Endothelial cell of umbilical vein (primary cell): ENCODE data around the gene ARL8B. TPM values are rescaled to one million over a fixed set of nuclear protein-coding genes. Genes with fewer than 3 reads are reported as not detected.

Experiments
- BruUV-seq: library from RNA; stranded (reverse); fragments of 400-500 nt; replicated peaks from 2 replicates; lab custom pipeline; 2021; lab: Mats Ljungman, UMichigan
- CTCF ChIA-PET: fragments of 300-600, 350-600 bp; sonication (Branson Sonifier 250); formaldehyde crosslinking; loops from one replicate; lab custom pipeline; 2021; ENCODE audit warnings: antibody characterized with exemption, inconsistent platforms; lab: Charles Lee
- POLR2A ChIA-PET: fragments of 300-600, 350-600 bp; sonication (Branson Sonifier 250); formaldehyde crosslinking; loops from one replicate; lab custom pipeline; 2021; ENCODE audit warnings: antibody characterized with exemption, inconsistent platforms; lab: Charles Lee
- DNase-seq: peaks from one replicate; pipeline ENCODE4 v3.0.0-alpha.2; 2011; ENCODE audit warnings: low read depth, low spot score
- FAIRE-seq: peaks from 2 replicates; lab custom pipeline; 2011; peaks lifted over from hg19 to GRCh38; lab: Jason Lieb, UNC
- H2AFZ ChIP-seq: 2 replicates; pipeline ENCODE4 v1.6.0; 2012; ENCODE audit warnings: low read depth, low read length, control low read depth, inconsistent platforms
- H3K27ac ChIP-seq: 2 replicates; pipeline ENCODE4 v1.5.1; 2011; ENCODE audit warnings: low read depth, mild to moderate bottlenecking, control low read depth, low read length, moderate library complexity; ENCODE audit not compliant: insufficient read depth
- H3K27me3 ChIP-seq, 2 experiments: 2 replicates each; pipeline versions ENCODE4 v1.6.0 to v1.6.1; 2011; ENCODE audit warnings: low read length in 2 of 2, mixed read lengths in 1 of 2; ENCODE audit not compliant: control insufficient read depth in 2 of 2, insufficient read depth in 2 of 2
- H3K36me3 ChIP-seq, 2 experiments: 2 replicates in 1 of 2; 3 replicates in 1 of 2; pipeline ENCODE4 v1.5.1; 2011; ENCODE audit warnings: low read length in 2 of 2, mild to moderate bottlenecking in 1 of 2, moderate library complexity in 1 of 2; ENCODE audit not compliant: control insufficient read depth in 2 of 2, insufficient read depth in 2 of 2; ENCODE audit errors: extremely low read depth in 1 of 2
- H3K4me1 ChIP-seq: 3 replicates; pipeline ENCODE4 v1.5.1; 2011; ENCODE audit warnings: mild to moderate bottlenecking, low read length; ENCODE audit not compliant: control insufficient read depth, insufficient read depth; ENCODE audit errors: extremely low read depth
- H3K4me2 ChIP-seq: 2 replicates; pipeline ENCODE4 v1.6.1; 2011; ENCODE audit warnings: low read length, control low read depth, mixed read lengths; ENCODE audit not compliant: insufficient read depth
- H3K4me3 ChIP-seq, 3 experiments: fragments of 200-600 bp in 1 of 3; sonication (generic), shearing (Covaris generic) in 1 of 3; replicated peaks in 1 of 3; 2 replicates each; pipeline ENCODE4 v1.5.1; 2011 to 2016; ENCODE audit warnings: control low read depth in 3 of 3, low read length in 3 of 3, mild to moderate bottlenecking in 2 of 3, inconsistent platforms in 1 of 3, low read depth in 1 of 3, moderate library complexity in 1 of 3; ENCODE audit not compliant: insufficient read depth in 1 of 3
- H3K79me2 ChIP-seq: 2 replicates; pipeline ENCODE4 v1.6.0; 2012; ENCODE audit warnings: low read length, inconsistent platforms; ENCODE audit not compliant: control insufficient read depth, insufficient read depth
- H3K9ac ChIP-seq: replicated peaks from 2 replicates; pipeline ENCODE3; 2011; ENCODE audit warnings: low read length, control low read depth; ENCODE audit not compliant: insufficient read depth; ENCODE audit errors: extremely low read depth
- H3K9me1 ChIP-seq: replicated peaks from 3 replicates; pipeline ENCODE4 v1.6.0; 2011; ENCODE audit warnings: mild to moderate bottlenecking, low read length; ENCODE audit not compliant: control insufficient read depth, insufficient read depth; ENCODE audit errors: extremely low read depth
- H3K9me3 ChIP-seq: replicated peaks from 2 replicates; pipeline ENCODE4 v1.5.1; 2012; ENCODE audit warnings: low read length, inconsistent platforms; ENCODE audit not compliant: control insufficient read depth, insufficient read depth
- H4K20me1 ChIP-seq: replicated peaks from 2 replicates; pipeline ENCODE3; 2011; ENCODE audit warnings: mild to moderate bottlenecking, low read length; ENCODE audit not compliant: control insufficient read depth, insufficient read depth; ENCODE audit errors: extremely low read depth
- EZH2 ChIP-seq: IDR thresholded peaks from 2 replicates; pipeline ENCODE4 v1.6.1; 2012; ENCODE audit warnings: borderline replicate concordance, low read depth, mild to moderate bottlenecking, moderate library complexity, low read length, inconsistent platforms; ENCODE audit not compliant: severe bottlenecking
- FOS ChIP-seq: IDR thresholded peaks from 2 replicates; pipeline ENCODE4 v1.6.1; 2011; ENCODE audit warnings: mild to moderate bottlenecking, low read length, moderate library complexity, borderline replicate concordance; ENCODE audit not compliant: insufficient read depth
- GATA2 ChIP-seq: IDR thresholded peaks from 2 replicates; pipeline ENCODE4 v1.7.0; 2011; ENCODE audit warnings: low read depth, mild to moderate bottlenecking, moderate library complexity, mixed read lengths, low read length; ENCODE audit not compliant: insufficient read length, insufficient read depth
- JUN ChIP-seq: IDR thresholded peaks from 2 replicates; pipeline ENCODE4 v1.6.1; 2011; ENCODE audit warnings: borderline replicate concordance, low read depth; ENCODE audit not compliant: insufficient read length, insufficient read depth
- MYC ChIP-seq: IDR thresholded peaks from one replicate; pipeline ENCODE4 v1.6.1; 2011; ENCODE audit warnings: mild to moderate bottlenecking, low read depth, low read length
- POLR2A ChIP-seq: IDR thresholded peaks from 2 replicates; pipeline ENCODE4 v1.6.1; 2012; ENCODE audit warnings: low read depth, mild to moderate bottlenecking, control low read depth, low read length
- POLR2AphosphoS5 ChIP-seq: IDR thresholded peaks from 2 replicates; pipeline ENCODE4 v1.6.1; 2012; ENCODE audit warnings: low read depth, mild to moderate bottlenecking, control low read depth, low read length, moderate library complexity; ENCODE audit not compliant: insufficient read depth
- dilution Hi-C: fragments of 300-500 bp; cut with MboI; formaldehyde crosslinking; loops from one replicate; pipeline ENCODE4 v1.15.0; 2019; ENCODE audit warnings: low sequenced_read_pairs; ENCODE audit not compliant: extremely low pct_ligation_motif_present
- intact Hi-C: fragments of 100-400 bp; cut with micrococcal nuclease; formaldehyde crosslinking; loops from one replicate; pipeline ENCODE4 v1.10.0; 2022
- polyA plus RNA-seq, 4 experiments: library from polyadenylated mRNA; depleted of rRNA in 3 of 4; stranded (reverse) in 3 of 4; unstranded in 1 of 4; fragments of >200 nt; gene quantifications; 2 replicates each; pipeline versions ENCODE4 v1.2.1 to v1.2.3, GENCODE V29; 2011 to 2012; ENCODE audit warnings: missing spikeins in 1 of 4
- total RNA-seq: library from RNA; stranded (reverse); gene quantifications from 2 replicates; pipeline ENCODE4 v1.2.3, GENCODE V29; 2021
- TF ChIP-seq, protein P1 (sequence below): IDR thresholded peaks from 2 replicates; pipeline ENCODE4 v1.6.1; 2011; ENCODE audit not compliant: insufficient read depth, insufficient read length
- TF ChIP-seq, protein P2 (sequence below), 2 donors: IDR thresholded peaks; 1 replicate in 1 of 2; 2 replicates in 1 of 2; pipeline ENCODE4 v1.5.1; 2011; ENCODE audit warnings: low read length in 2 of 2, mild to moderate bottlenecking in 2 of 2, moderate library complexity in 2 of 2, control low read depth in 1 of 2, inconsistent platforms in 1 of 2, low read depth in 1 of 2; ENCODE audit not compliant: insufficient read depth in 1 of 2; ENCODE audit errors: extremely low read depth in 1 of 2

ARL8B gene
- total and polyA plus RNA-seq, 2 donors (not counting 3 experiments of a cell fraction or from before 2014, with no cell fraction given), result 32.1 to 58.2 TPM

DNA sequence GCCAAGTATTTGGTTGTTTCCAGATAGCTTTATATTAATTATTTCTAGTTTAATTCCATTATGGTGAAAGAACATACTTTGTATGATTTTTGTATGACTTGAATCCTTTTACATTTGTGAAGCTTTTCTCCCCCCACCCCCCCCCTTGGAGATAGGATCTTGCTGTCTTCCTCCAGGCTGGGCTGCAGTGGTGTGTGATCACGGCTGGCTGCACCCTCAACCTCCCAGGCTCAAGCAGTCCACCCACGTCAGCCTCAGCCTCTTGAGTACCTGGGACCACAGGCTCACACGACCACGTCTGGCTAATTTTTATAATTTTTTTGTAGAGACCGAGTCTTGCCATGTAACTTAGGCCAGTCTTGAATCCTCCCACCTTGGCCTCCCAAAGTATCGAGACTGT is 29.5 kb downstream of the ARL8B start:
- no peaks in the 10 kb centered on the region for H3K4me1 ChIP-seq
- no peak overlapping the region for H2AFZ ChIP-seq
- POLR2A ChIA-PET, result no interaction called here
- no peaks in the 10 kb centered on the region for H3K9me1 ChIP-seq
- DNase-seq (no peak), FAIRE-seq (no peak)
- dilution Hi-C loops, result no loop called here
- no peak overlapping the region for H3K4me3 ChIP-seq
- no peak overlapping the region for H3K4me2 ChIP-seq
- no TSS peak for BruUV-seq
- intact Hi-C loops, result no loop called here
- H3K9me3 ChIP-seq, result no peaks in the 10 kb centered on the region
- TF ChIP-seq GATA2, result no peak
- peaks cover 95% of the 10 kb centered on the region for H3K79me2 ChIP-seq
- H3K9ac ChIP-seq, result no peak overlapping the region
- H3K27me3 ChIP-seq, result no peaks in the 10 kb centered on the region
- H3K27ac ChIP-seq, result no peak overlapping the region
- CTCF ChIA-PET, result no interaction called here
- H3K36me3 ChIP-seq, result no peaks in the 10 kb centered on the region
- H4K20me1 ChIP-seq, result peaks cover 4% of the 10 kb centered on the region

- no peak for TF ChIP-seq FOS
- no peak for TF ChIP-seq POLR2A
- no peak for TF ChIP-seq GATA2
- TF ChIP-seq JUN, result no peak
- TF ChIP-seq EZH2, result no peak
- TF ChIP-seq, protein P1, sequence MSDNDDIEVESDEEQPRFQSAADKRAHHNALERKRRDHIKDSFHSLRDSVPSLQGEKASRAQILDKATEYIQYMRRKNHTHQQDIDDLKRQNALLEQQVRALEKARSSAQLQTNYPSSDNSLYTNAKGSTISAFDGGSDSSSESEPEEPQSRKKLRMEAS, result no peak
- TF ChIP-seq POLR2AphosphoS5, result no peak
- TF ChIP-seq MYC, result no peak
- TF ChIP-seq, protein P2, sequence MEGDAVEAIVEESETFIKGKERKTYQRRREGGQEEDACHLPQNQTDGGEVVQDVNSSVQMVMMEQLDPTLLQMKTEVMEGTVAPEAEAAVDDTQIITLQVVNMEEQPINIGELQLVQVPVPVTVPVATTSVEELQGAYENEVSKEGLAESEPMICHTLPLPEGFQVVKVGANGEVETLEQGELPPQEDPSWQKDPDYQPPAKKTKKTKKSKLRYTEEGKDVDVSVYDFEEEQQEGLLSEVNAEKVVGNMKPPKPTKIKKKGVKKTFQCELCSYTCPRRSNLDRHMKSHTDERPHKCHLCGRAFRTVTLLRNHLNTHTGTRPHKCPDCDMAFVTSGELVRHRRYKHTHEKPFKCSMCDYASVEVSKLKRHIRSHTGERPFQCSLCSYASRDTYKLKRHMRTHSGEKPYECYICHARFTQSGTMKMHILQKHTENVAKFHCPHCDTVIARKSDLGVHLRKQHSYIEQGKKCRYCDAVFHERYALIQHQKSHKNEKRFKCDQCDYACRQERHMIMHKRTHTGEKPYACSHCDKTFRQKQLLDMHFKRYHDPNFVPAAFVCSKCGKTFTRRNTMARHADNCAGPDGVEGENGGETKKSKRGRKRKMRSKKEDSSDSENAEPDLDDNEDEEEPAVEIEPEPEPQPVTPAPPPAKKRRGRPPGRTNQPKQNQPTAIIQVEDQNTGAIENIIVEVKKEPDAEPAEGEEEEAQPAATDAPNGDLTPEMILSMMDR (IDR thresholded peaks at IDR 0.05; ENCODE audit: extremely low read depth in 1 of 2, insufficient read depth in 1 of 2, low read depth in 1 of 2, low read length in 2 of 2), result no peak
- no peak overlapping the region for H3K9ac ChIP-seq
- peaks cover 95% of the 10 kb centered on the region for H3K79me2 ChIP-seq
- H3K4me3 ChIP-seq, result no peak overlapping the region
- no peaks in the 10 kb centered on the region for H3K9me3 ChIP-seq
- H3K4me1 ChIP-seq, result no peaks in the 10 kb centered on the region
- BruUV-seq, result no TSS peak
- DNase-seq (no peak), FAIRE-seq (no peak)
- H3K4me2 ChIP-seq, result no peak overlapping the region
- H3K36me3 ChIP-seq, result no peaks in the 10 kb centered on the region
- no peaks in the 10 kb centered on the region for H3K9me1 ChIP-seq
- no peak overlapping the region for H2AFZ ChIP-seq
- CTCF ChIA-PET, result no interaction called here
- no peak overlapping the region for H3K27ac ChIP-seq
- POLR2A ChIA-PET, result no interaction called here
- intact Hi-C loops (no loop called here), dilution Hi-C loops (no loop called here)
- no peaks in the 10 kb centered on the region for H3K27me3 ChIP-seq
- peaks cover 4% of the 10 kb centered on the region for H4K20me1 ChIP-seq
These were observed 31.0 kb downstream of the ARL8B start for GRCh38 chr3:5153074-5153473.
